GM12878 (cell line): ENCODE results near the gene ARHGAP45. TPM values are rescaled to one million over a fixed set of nuclear protein-coding genes. Genes with fewer than 3 reads are reported as not detected.

Experiments used
- ATAC-seq: fragments of 200-7000 bp; cut with Tn5 transposase; 3 replicates; pipeline ENCODE4 v1.9.1; 2020; ENCODE audit warnings: mild to moderate bottlenecking, moderate library complexity
- BruUV-seq: library from RNA; stranded (reverse); fragments of 400-500 nt; replicated peaks from 2 replicates; lab custom pipeline; 2021; lab: Mats Ljungman, UMichigan
- CTCF ChIA-PET: fragments of 300-600 bp; sonication (Branson Sonifier 250); formaldehyde crosslinking; extraction: SDS; loops from one replicate; lab custom pipeline; 2021; ENCODE audit warnings: inconsistent platforms; lab: Yijun Ruan, JAX
- POLR2A ChIA-PET: fragments of 350-600 bp; formaldehyde crosslinking; extraction: SDS; loops from one replicate; lab custom pipeline; 2021; ENCODE audit warnings: inconsistent platforms; lab: Charles Lee
- RAD21 ChIA-PET: fragments of 300-600 bp; sonication (Branson Sonifier 250); formaldehyde crosslinking; loops from one replicate; lab custom pipeline; 2023; ENCODE audit warnings: antibody characterized with exemption; ENCODE audit not compliant: unreplicated experiment; lab: Charles Lee
- SMC1A ChIA-PET: fragments of 300-600 bp; sonication (Branson Sonifier 250); formaldehyde crosslinking; loops from one replicate; lab custom pipeline; 2023; ENCODE audit not compliant: unreplicated experiment, uncharacterized antibody; lab: Charles Lee
- DNase-seq: peaks from one replicate; pipeline ENCODE4 v3.0.0-alpha.2; 2011; ENCODE audit warnings: low read depth, low spot score
- FAIRE-seq: peaks from 3 replicates; lab custom pipeline; 2011; peaks lifted over from hg19 to GRCh38; lab: Jason Lieb, UNC
- H2AFZ ChIP-seq: 2 replicates; pipeline ENCODE4 v1.6.0; 2011; ENCODE audit warnings: low read depth, low read length, control low read depth; ENCODE audit not compliant: control insufficient read depth
- H3K27ac ChIP-seq: 2 replicates; pipeline ENCODE4 v1.5.1; 2011; ENCODE audit warnings: control low read depth; ENCODE audit not compliant: control insufficient read depth, insufficient read depth
- H3K27me3 ChIP-seq, 2 experiments: replicated peaks in 1 of 2; 2 replicates each; pipeline versions ENCODE4 v1.6.0 to v1.6.1; 2011; ENCODE audit warnings: low read length in 1 of 2; ENCODE audit not compliant: control insufficient read depth in 2 of 2, insufficient read depth in 2 of 2
- H3K36me3 ChIP-seq, 2 experiments: 2 replicates each; pipeline ENCODE4 v1.5.1; 2011; ENCODE audit warnings: low read length in 1 of 2; ENCODE audit not compliant: control insufficient read depth in 2 of 2, insufficient read depth in 2 of 2
- H3K4me1 ChIP-seq: 2 replicates; pipeline ENCODE4 v1.6.1; 2011; ENCODE audit warnings: mild to moderate bottlenecking, low read length, moderate library complexity, mixed read lengths; ENCODE audit not compliant: control insufficient read depth, insufficient read depth
- H3K4me2 ChIP-seq: 2 replicates; pipeline ENCODE4 v1.6.0; 2011; ENCODE audit warnings: control low read depth; ENCODE audit not compliant: control insufficient read depth, insufficient read depth
- H3K4me3 ChIP-seq: fragments of 200-600 bp; sonication (generic); 2 replicates; pipeline ENCODE4 v1.5.1; 2016
- H3K79me2 ChIP-seq: 2 replicates; pipeline ENCODE4 v1.6.0; 2011; ENCODE audit warnings: low read length; ENCODE audit not compliant: control insufficient read depth, insufficient read depth
- H3K9ac ChIP-seq: 2 replicates; pipeline ENCODE4 v1.8.0; 2011; ENCODE audit warnings: low read length, control low read depth, mixed read lengths; ENCODE audit not compliant: control insufficient read depth, insufficient read depth
- H3K9me3 ChIP-seq: replicated peaks from 3 replicates; pipeline ENCODE4 v1.5.1; 2011; ENCODE audit warnings: mild to moderate bottlenecking, low read length; ENCODE audit not compliant: control insufficient read depth, insufficient read depth
- H4K20me1 ChIP-seq: 2 replicates; pipeline ENCODE4 v1.6.0; 2011; ENCODE audit not compliant: control insufficient read depth, insufficient read depth
- CHD2 ChIP-seq: IDR thresholded peaks from 2 replicates; pipeline ENCODE4 v1.6.1; 2011; ENCODE audit warnings: low read depth, low read length, improper control_type of control experiment, borderline replicate concordance
- CREB1 ChIP-seq: IDR thresholded peaks from 2 replicates; pipeline ENCODE4 v1.6.1; 2012; ENCODE audit warnings: low read depth, mild to moderate bottlenecking, inconsistent platforms
- IKZF1 ChIP-seq: fragments of 450-650 bp; conservative IDR thresholded peaks from 2 replicates; pipeline ENCODE4 v1.6.1; 2017; ENCODE audit warnings: antibody characterized with exemption, mild to moderate bottlenecking
- IKZF2 ChIP-seq, 2 experiments: fragments of 450-650 bp; IDR thresholded peaks; 2 replicates each; pipeline ENCODE4 v1.6.1; 2017; ENCODE audit warnings: mild to moderate bottlenecking in 2 of 2, moderate library complexity in 2 of 2
- POLR2AphosphoS5 ChIP-seq: IDR thresholded peaks from 2 replicates; pipeline ENCODE4 v1.6.1; 2011; ENCODE audit warnings: mild to moderate bottlenecking, low read length, inconsistent platforms
- POU2F2 ChIP-seq: IDR thresholded peaks from 3 replicates; pipeline ENCODE4 v1.6.1; 2011; ENCODE audit warnings: low read depth, mild to moderate bottlenecking, low read length, borderline replicate concordance
- SIX5 ChIP-seq: IDR thresholded peaks from 2 replicates; pipeline ENCODE4 v1.6.1; 2011; ENCODE audit warnings: mild to moderate bottlenecking, low read depth, low read length, moderate library complexity; ENCODE audit not compliant: severe bottlenecking
- WGBS: methylation state at CpG from one replicate; pipeline ENCODE4 v1.1.6; 2016; ENCODE audit warnings: low lambda C conversion rate; ENCODE audit not compliant: insufficient replicate concordance, insufficient coverage; ENCODE audit errors: missing lambda C conversion rate; 5-methylcytosine and 5-hydroxymethylcytosine counted together
- in situ Hi-C: fragments of 300-500 bp; cut with MboI; formaldehyde crosslinking; loops from 9 replicates; pipeline ENCODE4 v1.14.3; 2018; ENCODE audit warnings: mixed read lengths
- intact Hi-C: fragments of 100-400 bp; cut with micrococcal nuclease; formaldehyde crosslinking; loops from one replicate; pipeline ENCODE4 v1.14.2; 2022; ENCODE audit not compliant: unreplicated experiment
- polyA plus RNA-seq, 11 experiments: library from polyadenylated mRNA; depleted of rRNA in 4 of 11; unstranded in 6 of 11; stranded (reverse) in 5 of 11; fragments of >200 nt; fragmentation: Nextera tagmentation in 4 of 11; fragmentation: Illumina TruSeq in 1 of 11; extraction: Ambion mirVana in 4 of 11; extraction: Trizol in 1 of 11; gene quantifications; 1 replicate in 1 of 11; 2 replicates in 10 of 11; pipeline versions ENCODE4 v1.2.1 to v1.2.3, GENCODE V29; 2011 to 2016; ENCODE audit warnings: inconsistent platforms in 2 of 11, missing spikeins in 2 of 11, low read depth in 1 of 11
- total RNA-seq, 4 experiments: library from RNA; depleted of rRNA in 3 of 4; stranded (reverse); fragments of >200 nt in 3 of 4; fragmentation: Illumina TruSeq in 1 of 4; extraction: Trizol in 1 of 4; gene quantifications; 2 replicates each; pipeline versions ENCODE4 v1.2.1 to v1.2.3, GENCODE V29; 2013 to 2021

ARHGAP45 gene
- total and polyA plus RNA-seq, 10 of the 15 experiments (the other 5 are each of a cell fraction or from before 2014, with no cell fraction given): 1.4 to 151 (median 59.9) TPM

GRCh38 chr19:1084024-1084868, 17.3 kb downstream of the ARHGAP45 start (continued):
- TF ChIP-seq POU2F2 (peak; percentile 14; the same call in 1 of the 3 replicates), IKZF2 (IDR thresholded peaks at IDR 0.05) (peak; percentile 14 to 22; a peak in 1 of 4 replicates), CREB1 (no peak), IKZF1 (peak; percentile 63), CHD2 (no peak)

DNA sequence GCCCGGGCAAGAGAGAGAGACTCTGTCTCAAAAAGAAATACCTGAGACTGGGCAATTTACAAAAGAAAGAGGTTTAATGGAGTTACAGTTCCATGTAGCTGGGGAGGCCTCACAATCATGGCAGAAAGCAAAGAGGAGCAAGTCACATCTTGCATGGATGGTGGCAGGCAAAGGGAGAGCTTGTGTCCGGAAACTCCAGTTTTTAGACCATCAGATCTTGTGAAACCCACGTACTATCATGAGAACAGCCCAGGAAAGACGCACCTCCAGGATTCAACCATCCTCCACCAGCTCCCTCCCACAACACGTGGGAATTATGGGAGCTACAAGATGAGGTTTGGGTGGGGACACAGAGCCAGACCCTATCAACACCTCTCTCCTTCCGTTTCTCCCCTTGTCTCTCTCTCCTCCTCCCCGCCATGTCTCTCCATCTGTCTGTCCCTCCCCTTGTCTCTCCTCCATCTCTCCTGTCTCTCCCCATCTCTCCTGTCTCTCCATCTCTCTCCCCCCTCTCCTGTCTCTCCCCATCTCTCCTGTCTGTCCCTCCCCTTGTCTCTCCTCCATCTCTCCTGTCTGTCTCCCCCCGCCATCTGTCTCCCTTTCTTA, 18.2 kb downstream of the ARHGAP45 start:
- ATAC-seq (no peak), DNase-seq (no peak), FAIRE-seq (no peak)
- in situ Hi-C loops (no loop called here), intact Hi-C loops (no loop called here)
- no peak overlapping the region for H3K9ac ChIP-seq
- POLR2A ChIA-PET: interaction anchor here (0.5 to 4.9 kb wide), 7 partner anchors 9 to 269 kb away, joined by 3 to 23 read pairs (median 4); no protein-coding TSS in a partner anchor
- CTCF ChIA-PET: no interaction called here
- no peaks in the 10 kb centered on the region; the same call in 1 of the 2 replicates for H3K79me2 ChIP-seq
- BruUV-seq: no TSS peak
- H3K27me3 ChIP-seq: no peaks in the 10 kb centered on the region
- no peaks in the 10 kb centered on the region; the same call in 1 of the 2 replicates for H4K20me1 ChIP-seq
- RAD21 ChIA-PET: interaction anchor here (1.6 kb wide), 1 partner anchor 20 kb away, joined by 4 read pairs; no protein-coding TSS in a partner anchor
- SMC1A ChIA-PET: interaction anchor here (1.0 kb wide), 1 partner anchor 27 kb away, joined by 3 read pairs; no protein-coding TSS in a partner anchor
- peaks cover 32% of the 10 kb centered on the region for H3K4me1 ChIP-seq
- peaks cover 15 to 66% of the 10 kb centered on the region in 2 experiments for H3K36me3 ChIP-seq
- 81% methylated on average over 7 of the region's 8 CpGs for WGBS
- H3K4me2 ChIP-seq: no peak overlapping the region
- TF ChIP-seq SIX5: no peak
- peak; percentile 30; the same call in 1 of the 2 replicates for TF ChIP-seq POLR2AphosphoS5
- TF ChIP-seq, all 136 proteins: peak for 1
- Histone ChIP-seq H2AFZ (no peak overlapping the region), H3K9me3 (no peaks in the 10 kb centered on the region), H3K27ac (no peak overlapping the region), H3K4me3 (no peak overlapping the region)
